SK-N-SH (cell line): ENCODE data around the gene COL4A6. TPM values are rescaled to one million over a fixed set of nuclear protein-coding genes. Genes with fewer than 3 reads are reported as not detected.

Experiments used
- CTCF ChIA-PET: fragments of 300-600, 350-600 bp; formaldehyde crosslinking; extraction: SDS; loops from one replicate; lab custom pipeline; 2021; lab: Yijun Ruan, JAX
- POLR2A ChIA-PET: fragments of 350-600 bp; sonication (Branson Sonifier 250); formaldehyde crosslinking; extraction: SDS; loops from one replicate; lab custom pipeline; 2020; ENCODE audit warnings: antibody characterized with exemption, inconsistent platforms; lab: Yijun Ruan, JAX
- DNase-seq: peaks from one replicate; pipeline ENCODE4 v3.0.0; 2012
- H2AFZ ChIP-seq: fragments of 200-600 bp; sonication (generic); 2 replicates; pipeline ENCODE4 v1.8.1; 2016; ENCODE audit warnings: antibody characterized with exemption, mild to moderate bottlenecking, low read depth
- H3F3A ChIP-seq: fragments of 200-600 bp; sonication (generic); replicated peaks from 2 replicates; pipeline ENCODE3; 2016; ENCODE audit warnings: antibody characterized with exemption, mild to moderate bottlenecking; ENCODE audit not compliant: insufficient read depth
- H3K27ac ChIP-seq, 2 experiments: fragments of 200-500 bp in 1 of 2; fragments of 200-600 bp in 1 of 2; sonication (Bioruptor generic) in 1 of 2; sonication (generic), shearing (Covaris generic) in 1 of 2; 2 replicates each; pipeline versions ENCODE4 v1.5.1 to v1.6.1; 2014 to 2016; ENCODE audit warnings: low read depth in 2 of 2, inconsistent platforms in 1 of 2, low read length in 1 of 2, mild to moderate bottlenecking in 1 of 2, mixed read lengths in 1 of 2
- H3K27me3 ChIP-seq: fragments of 200-600 bp; sonication (generic), shearing (Covaris generic); 2 replicates; pipeline ENCODE4 v1.6.1; 2016; ENCODE audit warnings: mixed run types; ENCODE audit not compliant: insufficient read depth
- H3K36me3 ChIP-seq, 2 experiments: fragments of 200-500 bp in 1 of 2; fragments of 200-600 bp in 1 of 2; sonication (Bioruptor generic) in 1 of 2; sonication (generic) in 1 of 2; replicated peaks in 1 of 2; 2 replicates each; pipeline versions ENCODE3 to v1.5.1; 2014 to 2016; ENCODE audit warnings: low read length in 1 of 2, mild to moderate bottlenecking in 1 of 2; ENCODE audit not compliant: insufficient read depth in 2 of 2, control insufficient read depth in 1 of 2
- H3K4me1 ChIP-seq, 2 experiments: fragments of 200-500 bp in 1 of 2; fragments of 200-600 bp in 1 of 2; sonication (Bioruptor generic) in 1 of 2; sonication (generic), shearing (Covaris generic) in 1 of 2; 2 replicates each; pipeline versions ENCODE4 v1.5.1 to v1.6.1; 2014 to 2016; ENCODE audit warnings: low read depth in 1 of 2, low read length in 1 of 2, mixed run types in 1 of 2; ENCODE audit not compliant: insufficient read depth in 2 of 2, control insufficient read depth in 1 of 2
- H3K4me2 ChIP-seq: fragments of 200-600 bp; sonication (generic), shearing (Covaris generic); 2 replicates; pipeline ENCODE4 v1.6.1; 2017; ENCODE audit warnings: mixed run types
- H3K4me3 ChIP-seq, 2 experiments: fragments of 200-500 bp in 1 of 2; fragments of 200-600 bp in 1 of 2; sonication (Bioruptor generic) in 1 of 2; sonication (generic), shearing (Covaris generic) in 1 of 2; 2 replicates each; pipeline versions ENCODE4 v1.5.1 to v1.8.1; 2014 to 2016; ENCODE audit warnings: low read depth in 2 of 2, inconsistent platforms in 1 of 2, low read length in 1 of 2, mild to moderate bottlenecking in 1 of 2, mixed read lengths in 1 of 2, moderate library complexity in 1 of 2
- H3K79me2 ChIP-seq: fragments of 200-600 bp; sonication (generic); 2 replicates; pipeline ENCODE4 v1.8.1; 2017; ENCODE audit warnings: mild to moderate bottlenecking; ENCODE audit not compliant: insufficient read depth
- H3K9ac ChIP-seq: fragments of 200-600 bp; sonication (generic); 2 replicates; pipeline ENCODE4 v1.6.1; 2017; ENCODE audit warnings: mixed run types
- H3K9me2 ChIP-seq: fragments of 200-600 bp; sonication (generic); 2 replicates; pipeline ENCODE4 v1.6.1; 2017; ENCODE audit warnings: mixed run types
- H3K9me3 ChIP-seq: fragments of 200-600 bp; sonication (generic); 2 replicates; pipeline ENCODE4 v1.6.1; 2017; ENCODE audit warnings: mixed run types, mild to moderate bottlenecking, moderate library complexity
- H4K20me1 ChIP-seq: fragments of 200-600 bp; sonication (generic); 2 replicates; pipeline ENCODE4 v1.6.1; 2017; ENCODE audit warnings: mild to moderate bottlenecking, mixed run types; ENCODE audit not compliant: insufficient read depth
- ELF1 ChIP-seq: IDR thresholded peaks from 2 replicates; pipeline ENCODE4 v1.4.0; 2012
- EP300 ChIP-seq, 2 experiments: IDR thresholded peaks; 2 replicates each; pipeline versions ENCODE4 v1.4.0 to v1.6.1; 2012; ENCODE audit warnings: borderline replicate concordance in 1 of 2, low read depth in 1 of 2, low read length in 1 of 2
- EZH2phosphoT487 ChIP-seq: fragments of 200-600 bp; sonication (generic); IDR thresholded peaks from 2 replicates; pipeline ENCODE4 v1.6.1; 2017; ENCODE audit warnings: low read depth, mixed run types, mild to moderate bottlenecking, antibody characterized with exemption, moderate library complexity, borderline replicate concordance
- GABPA ChIP-seq: IDR thresholded peaks from 2 replicates; pipeline ENCODE4 v1.4.0; 2012; ENCODE audit warnings: low read depth, mild to moderate bottlenecking
- GATA2 ChIP-seq: sonication (generic); formaldehyde crosslinking; IDR thresholded peaks from 2 replicates; pipeline ENCODE4 v1.5.0; 2020; ENCODE audit warnings: mild to moderate bottlenecking, missing genetic modification reagents
- JUND ChIP-seq: IDR thresholded peaks from 2 replicates; pipeline ENCODE4 v1.4.0; 2012
- NRF1 ChIP-seq: IDR thresholded peaks from 2 replicates; pipeline ENCODE4 v1.6.1; 2012; ENCODE audit warnings: low read depth, mild to moderate bottlenecking, low read length
- POLR2AphosphoS5 ChIP-seq: IDR thresholded peaks from 2 replicates; pipeline ENCODE4 v1.6.1; 2012; ENCODE audit warnings: low read depth, low read length
- RCOR1 ChIP-seq: fragments of 150-350 bp; IDR thresholded peaks from 2 replicates; pipeline ENCODE4 v1.6.1; 2017; ENCODE audit warnings: antibody characterized with exemption, low read length
- SIN3A ChIP-seq: IDR thresholded peaks from 2 replicates; pipeline ENCODE4 v1.6.1; 2012; ENCODE audit warnings: low read depth, mild to moderate bottlenecking, low read length, moderate library complexity, borderline replicate concordance
- SMC3 ChIP-seq: IDR thresholded peaks from 2 replicates; pipeline ENCODE4 v1.6.1; 2012; ENCODE audit warnings: low read depth, low read length, improper control_type of control experiment
- TAF1 ChIP-seq: IDR thresholded peaks from 2 replicates; pipeline ENCODE4 v1.6.1; 2012; ENCODE audit warnings: low read depth, mild to moderate bottlenecking, low read length, moderate library complexity, borderline replicate concordance
- TEAD4 ChIP-seq: IDR thresholded peaks from 2 replicates; pipeline ENCODE4 v1.4.0; 2012; ENCODE audit warnings: mild to moderate bottlenecking, borderline replicate concordance; ENCODE audit not compliant: insufficient read depth
- WGBS: methylation state at CpG from one replicate; pipeline ENCODE4 v1.1.6; 2017; ENCODE audit warnings: low lambda C conversion rate; 5-methylcytosine and 5-hydroxymethylcytosine counted together
- polyA plus RNA-seq, 3 experiments: library from polyadenylated mRNA; depleted of rRNA; stranded (reverse); fragments of >200 nt; gene quantifications; 2 replicates each; pipeline ENCODE4 v1.2.3, GENCODE V29; 2012
- TF ChIP-seq, protein P1 (sequence below): fragments of 150-350 bp; IDR thresholded peaks from 2 replicates; pipeline ENCODE4 v1.6.1; 2016; ENCODE audit warnings: mild to moderate bottlenecking, low read depth, low read length
- TF ChIP-seq, protein P2 (sequence below): IDR thresholded peaks from 2 replicates; pipeline ENCODE4 v1.6.1; 2012; ENCODE audit warnings: mild to moderate bottlenecking, low read depth, low read length, moderate library complexity
- TF ChIP-seq, protein P3 (sequence below): IDR thresholded peaks from 2 replicates; pipeline ENCODE4; 2012
- TF ChIP-seq, protein P4 (sequence below): IDR thresholded peaks from 2 replicates; pipeline ENCODE4 v1.4.0; 2012; ENCODE audit warnings: low read depth, borderline replicate concordance

Gene COL4A6
- polyA plus RNA-seq, 1 of the 3 experiments (the other 2 are of a cell fraction) = not detected

DNA sequence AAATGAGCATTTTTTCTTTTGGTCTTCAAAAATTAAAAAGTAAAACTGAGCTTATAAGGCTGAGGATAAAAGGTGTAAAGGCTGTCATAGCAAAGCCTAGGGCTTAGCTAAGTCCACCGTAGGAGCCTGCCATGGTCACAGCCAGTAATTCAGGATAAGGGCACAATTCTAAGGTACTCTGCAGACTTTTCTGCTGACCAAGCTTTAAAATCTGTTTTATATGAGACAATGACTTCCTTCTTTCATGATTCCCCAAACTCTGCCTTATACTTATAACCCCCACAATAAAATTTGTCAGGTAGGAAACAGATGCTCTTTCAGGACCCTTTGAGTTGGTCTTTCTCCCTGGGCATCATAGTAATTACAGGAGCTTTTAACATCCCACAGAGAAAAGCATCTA is 138.5 kb downstream of the COL4A6 start:
- no peak overlapping the region for H3K9ac ChIP-seq
- DNase-seq = no peak
- H3K36me3 ChIP-seq = no peaks in the 10 kb centered on the region
- H3K27me3 ChIP-seq = peaks cover 38% of the 10 kb centered on the region; the same call in 1 of the 2 replicates
- CTCF ChIA-PET = interaction anchor here (0.6 kb wide), 1 partner anchor 10 kb away, joined by 3 read pairs; no protein-coding TSS in a partner anchor
- H3K9me3 ChIP-seq = no peaks in the 10 kb centered on the region
- no peak overlapping the region for H2AFZ ChIP-seq
- no peak for TF ChIP-seq TAF1
- TF ChIP-seq EZH2phosphoT487 = no peak
- no peak for TF ChIP-seq SMC3
- TF ChIP-seq, all 33 proteins: peak for 0
- Histone ChIP-seq H3K79me2 (no peaks in the 10 kb centered on the region), H4K20me1 (no peaks in the 10 kb centered on the region), H3K27ac (no peak overlapping the region), H3K4me2 (no peak overlapping the region), H3F3A (no peaks in the 10 kb centered on the region), H3K4me1 (no peaks in the 10 kb centered on the region), H3K4me3 (no peak overlapping the region), H3K9me2 (no peaks in the 10 kb centered on the region)
- POLR2A ChIA-PET = no interaction called here
- 27% methylated on average over 1 of the region's 1 CpG for WGBS

DNA sequence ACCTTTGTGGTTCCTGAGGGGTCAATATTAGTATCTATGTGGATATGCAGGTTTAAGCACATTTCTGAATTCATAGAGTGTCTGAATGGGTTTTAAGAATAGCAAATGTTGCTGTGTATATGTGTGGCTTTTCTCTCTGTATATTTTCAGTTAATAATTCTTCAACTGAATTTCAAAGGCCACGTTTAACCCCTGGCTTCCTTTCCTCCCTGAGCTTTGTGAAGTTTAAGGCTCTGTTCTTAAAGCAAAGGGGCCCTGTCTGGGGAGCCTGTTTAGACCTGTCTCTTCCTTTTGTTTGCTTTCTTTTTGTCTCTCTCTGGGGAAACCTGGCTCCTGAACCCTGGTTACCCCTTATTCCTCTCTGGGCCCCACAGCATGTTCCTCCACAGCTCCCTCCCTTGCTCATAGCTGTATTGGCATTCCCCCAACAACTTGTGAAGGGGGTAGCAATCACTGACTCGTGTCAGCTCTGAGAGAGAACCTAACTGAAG is 139.1 kb downstream of the COL4A6 start:
- no peak overlapping the region for H3K27ac ChIP-seq
- H3K79me2 ChIP-seq = no peaks in the 10 kb centered on the region
- H3K9me2 ChIP-seq = no peaks in the 10 kb centered on the region
- no peak overlapping the region for H2AFZ ChIP-seq
- TF ChIP-seq, protein P1, sequence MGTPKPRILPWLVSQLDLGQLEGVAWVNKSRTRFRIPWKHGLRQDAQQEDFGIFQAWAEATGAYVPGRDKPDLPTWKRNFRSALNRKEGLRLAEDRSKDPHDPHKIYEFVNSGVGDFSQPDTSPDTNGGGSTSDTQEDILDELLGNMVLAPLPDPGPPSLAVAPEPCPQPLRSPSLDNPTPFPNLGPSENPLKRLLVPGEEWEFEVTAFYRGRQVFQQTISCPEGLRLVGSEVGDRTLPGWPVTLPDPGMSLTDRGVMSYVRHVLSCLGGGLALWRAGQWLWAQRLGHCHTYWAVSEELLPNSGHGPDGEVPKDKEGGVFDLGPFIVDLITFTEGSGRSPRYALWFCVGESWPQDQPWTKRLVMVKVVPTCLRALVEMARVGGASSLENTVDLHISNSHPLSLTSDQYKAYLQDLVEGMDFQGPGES = no peak
- no peak for TF ChIP-seq GABPA
- TF ChIP-seq NRF1 = no peak
- TF ChIP-seq ELF1 = no peak
- TF ChIP-seq, protein P2, sequence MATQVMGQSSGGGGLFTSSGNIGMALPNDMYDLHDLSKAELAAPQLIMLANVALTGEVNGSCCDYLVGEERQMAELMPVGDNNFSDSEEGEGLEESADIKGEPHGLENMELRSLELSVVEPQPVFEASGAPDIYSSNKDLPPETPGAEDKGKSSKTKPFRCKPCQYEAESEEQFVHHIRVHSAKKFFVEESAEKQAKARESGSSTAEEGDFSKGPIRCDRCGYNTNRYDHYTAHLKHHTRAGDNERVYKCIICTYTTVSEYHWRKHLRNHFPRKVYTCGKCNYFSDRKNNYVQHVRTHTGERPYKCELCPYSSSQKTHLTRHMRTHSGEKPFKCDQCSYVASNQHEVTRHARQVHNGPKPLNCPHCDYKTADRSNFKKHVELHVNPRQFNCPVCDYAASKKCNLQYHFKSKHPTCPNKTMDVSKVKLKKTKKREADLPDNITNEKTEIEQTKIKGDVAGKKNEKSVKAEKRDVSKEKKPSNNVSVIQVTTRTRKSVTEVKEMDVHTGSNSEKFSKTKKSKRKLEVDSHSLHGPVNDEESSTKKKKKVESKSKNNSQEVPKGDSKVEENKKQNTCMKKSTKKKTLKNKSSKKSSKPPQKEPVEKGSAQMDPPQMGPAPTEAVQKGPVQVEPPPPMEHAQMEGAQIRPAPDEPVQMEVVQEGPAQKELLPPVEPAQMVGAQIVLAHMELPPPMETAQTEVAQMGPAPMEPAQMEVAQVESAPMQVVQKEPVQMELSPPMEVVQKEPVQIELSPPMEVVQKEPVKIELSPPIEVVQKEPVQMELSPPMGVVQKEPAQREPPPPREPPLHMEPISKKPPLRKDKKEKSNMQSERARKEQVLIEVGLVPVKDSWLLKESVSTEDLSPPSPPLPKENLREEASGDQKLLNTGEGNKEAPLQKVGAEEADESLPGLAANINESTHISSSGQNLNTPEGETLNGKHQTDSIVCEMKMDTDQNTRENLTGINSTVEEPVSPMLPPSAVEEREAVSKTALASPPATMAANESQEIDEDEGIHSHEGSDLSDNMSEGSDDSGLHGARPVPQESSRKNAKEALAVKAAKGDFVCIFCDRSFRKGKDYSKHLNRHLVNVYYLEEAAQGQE = no peak
- TF ChIP-seq TAF1 = no peak
- TF ChIP-seq, protein P3, sequence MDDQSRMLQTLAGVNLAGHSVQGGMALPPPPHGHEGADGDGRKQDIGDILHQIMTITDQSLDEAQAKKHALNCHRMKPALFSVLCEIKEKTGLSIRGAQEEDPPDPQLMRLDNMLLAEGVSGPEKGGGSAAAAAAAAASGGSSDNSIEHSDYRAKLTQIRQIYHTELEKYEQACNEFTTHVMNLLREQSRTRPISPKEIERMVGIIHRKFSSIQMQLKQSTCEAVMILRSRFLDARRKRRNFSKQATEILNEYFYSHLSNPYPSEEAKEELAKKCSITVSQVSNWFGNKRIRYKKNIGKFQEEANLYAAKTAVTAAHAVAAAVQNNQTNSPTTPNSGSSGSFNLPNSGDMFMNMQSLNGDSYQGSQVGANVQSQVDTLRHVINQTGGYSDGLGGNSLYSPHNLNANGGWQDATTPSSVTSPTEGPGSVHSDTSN = no peak
- no peak for TF ChIP-seq POLR2AphosphoS5
- no peak for TF ChIP-seq JUND
- TF ChIP-seq TEAD4 = no peak
- TF ChIP-seq EP300 (IDR thresholded peaks at IDR 0.05; ENCODE audit: borderline replicate concordance in 1 of 2, low read depth in 1 of 2, low read length in 1 of 2) = no peak
- TF ChIP-seq, protein P4, sequence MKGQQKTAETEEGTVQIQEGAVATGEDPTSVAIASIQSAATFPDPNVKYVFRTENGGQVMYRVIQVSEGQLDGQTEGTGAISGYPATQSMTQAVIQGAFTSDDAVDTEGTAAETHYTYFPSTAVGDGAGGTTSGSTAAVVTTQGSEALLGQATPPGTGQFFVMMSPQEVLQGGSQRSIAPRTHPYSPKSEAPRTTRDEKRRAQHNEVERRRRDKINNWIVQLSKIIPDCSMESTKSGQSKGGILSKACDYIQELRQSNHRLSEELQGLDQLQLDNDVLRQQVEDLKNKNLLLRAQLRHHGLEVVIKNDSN = no peak
- no peak for TF ChIP-seq GATA2 (CRISPR knock-in tag)
- no peak for TF ChIP-seq RCOR1
- TF ChIP-seq SIN3A = no peak
- DNase-seq = no peak
- H3F3A ChIP-seq = no peaks in the 10 kb centered on the region
- 0% methylated on average over 2 of the region's 2 CpGs for WGBS
- no peaks in the 10 kb centered on the region for H3K9me3 ChIP-seq
- H4K20me1 ChIP-seq = no peaks in the 10 kb centered on the region
- no peak overlapping the region for H3K4me2 ChIP-seq
- peaks cover 33% of the 10 kb centered on the region; the same call in 1 of the 2 replicates for H3K27me3 ChIP-seq
- CTCF ChIA-PET = no interaction called here
- no peaks in the 10 kb centered on the region for H3K4me1 ChIP-seq
- POLR2A ChIA-PET = no interaction called here
- H3K36me3 ChIP-seq = no peaks in the 10 kb centered on the region
- no peak overlapping the region for H3K4me3 ChIP-seq
- H3K9ac ChIP-seq = no peak overlapping the region
